ENCODE results near the gene CLMN.

GRCh38 chr14:95270203-95270602 lies 49.5 kb downstream of the CLMN start:
- TF ChIP-seq, protein P1, sequence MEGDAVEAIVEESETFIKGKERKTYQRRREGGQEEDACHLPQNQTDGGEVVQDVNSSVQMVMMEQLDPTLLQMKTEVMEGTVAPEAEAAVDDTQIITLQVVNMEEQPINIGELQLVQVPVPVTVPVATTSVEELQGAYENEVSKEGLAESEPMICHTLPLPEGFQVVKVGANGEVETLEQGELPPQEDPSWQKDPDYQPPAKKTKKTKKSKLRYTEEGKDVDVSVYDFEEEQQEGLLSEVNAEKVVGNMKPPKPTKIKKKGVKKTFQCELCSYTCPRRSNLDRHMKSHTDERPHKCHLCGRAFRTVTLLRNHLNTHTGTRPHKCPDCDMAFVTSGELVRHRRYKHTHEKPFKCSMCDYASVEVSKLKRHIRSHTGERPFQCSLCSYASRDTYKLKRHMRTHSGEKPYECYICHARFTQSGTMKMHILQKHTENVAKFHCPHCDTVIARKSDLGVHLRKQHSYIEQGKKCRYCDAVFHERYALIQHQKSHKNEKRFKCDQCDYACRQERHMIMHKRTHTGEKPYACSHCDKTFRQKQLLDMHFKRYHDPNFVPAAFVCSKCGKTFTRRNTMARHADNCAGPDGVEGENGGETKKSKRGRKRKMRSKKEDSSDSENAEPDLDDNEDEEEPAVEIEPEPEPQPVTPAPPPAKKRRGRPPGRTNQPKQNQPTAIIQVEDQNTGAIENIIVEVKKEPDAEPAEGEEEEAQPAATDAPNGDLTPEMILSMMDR (IDR thresholded peaks at IDR 0.05), result no peak
- TF ChIP-seq POLR2AphosphoS5 (IDR thresholded peaks at IDR 0.05; ENCODE audit: insufficient read depth in 1 of 2, low read depth in 1 of 2), result no peak
- TF ChIP-seq POLR2A (IDR thresholded peaks at IDR 0.05), result no peak

Data from vagina (tissue), 2 donors.